HepG2 (cell line): Measurements from ENCODE around the gene ALK. TPM values are rescaled to one million over a fixed set of nuclear protein-coding genes. Genes with fewer than 3 reads are reported as not detected.

Experiments used
- ATAC-seq: fragments of 200-7000 bp; cut with Tn5 transposase; 3 replicates; pipeline ENCODE4 v1.9.1; 2020; ENCODE audit warnings: mild to moderate bottlenecking, moderate library complexity
- BruUV-seq: library from RNA; stranded (reverse); fragments of 400-500 nt; replicated peaks from 2 replicates; lab custom pipeline; 2021; lab: Mats Ljungman, UMichigan
- CTCF ChIA-PET: fragments of 300-600 bp; formaldehyde crosslinking; extraction: SDS; loops from one replicate; lab custom pipeline; 2021; ENCODE audit warnings: low total read pairs, inconsistent platforms, low intra/inter-chr PET ratio; lab: Yijun Ruan, JAX
- POLR2A ChIA-PET: fragments of 350-600 bp; sonication (Branson Sonifier 250); formaldehyde crosslinking; loops from one replicate; lab custom pipeline; 2020; ENCODE audit warnings: antibody characterized with exemption, inconsistent platforms; lab: Yijun Ruan, JAX
- DNase-seq: peaks from one replicate; pipeline ENCODE4 v3.0.0-alpha.2; 2015; ENCODE audit warnings: low spot score
- FAIRE-seq: peaks from 3 replicates; lab custom pipeline; 2011; peaks lifted over from hg19 to GRCh38; lab: Jason Lieb, UNC
- H2AFZ ChIP-seq: one replicate; pipeline ENCODE4 v1.6.1; 2011; ENCODE audit warnings: low read length, inconsistent platforms
- H3K27ac ChIP-seq: fragments of 300-600 bp; 3 replicates; pipeline ENCODE4 v1.8.0; 2011; ENCODE audit warnings: mixed run types, mild to moderate bottlenecking, mixed read lengths, low read length, inconsistent platforms; ENCODE audit not compliant: insufficient read depth; ENCODE audit errors: extremely low read length
- H3K27me3 ChIP-seq, 2 experiments: fragments of 200-600 bp in 1 of 2; 2 replicates in 1 of 2; 3 replicates in 1 of 2; pipeline versions ENCODE4 v1.6.0 to v1.8.0; 2011; ENCODE audit warnings: low read length in 2 of 2, mild to moderate bottlenecking in 2 of 2, moderate library complexity in 2 of 2, inconsistent platforms in 1 of 2; ENCODE audit not compliant: insufficient read depth in 2 of 2, control insufficient read depth in 1 of 2
- H3K36me3 ChIP-seq, 2 experiments: fragments of 200-600 bp in 1 of 2; replicated peaks in 1 of 2; 2 replicates in 1 of 2; 3 replicates in 1 of 2; pipeline versions ENCODE4 v1.5.1 to v1.8.0; 2011; ENCODE audit warnings: low read length in 2 of 2, inconsistent platforms in 1 of 2; ENCODE audit not compliant: insufficient read depth in 2 of 2, control insufficient read depth in 1 of 2
- H3K4me1 ChIP-seq: 2 replicates; pipeline ENCODE4 v1.5.1; 2012; ENCODE audit warnings: low read length, inconsistent platforms; ENCODE audit not compliant: insufficient read depth
- H3K4me2 ChIP-seq: 2 replicates; pipeline ENCODE4 v1.6.0; 2011; ENCODE audit warnings: low read depth, low read length, inconsistent platforms
- H3K4me3 ChIP-seq, 3 experiments: fragments of 200-600 bp in 1 of 3; sonication (generic), shearing (Covaris generic) in 1 of 3; replicated peaks in 1 of 3; 2 replicates each; pipeline ENCODE4 v1.5.1; 2011 to 2016; ENCODE audit warnings: low read length in 3 of 3, inconsistent platforms in 2 of 3, low read depth in 2 of 3, mild to moderate bottlenecking in 2 of 3, control low read depth in 1 of 3, mixed read lengths in 1 of 3; ENCODE audit not compliant: insufficient read depth in 1 of 3
- H3K79me2 ChIP-seq: one replicate; pipeline ENCODE4 v1.6.1; 2011; ENCODE audit warnings: low read length, inconsistent platforms; ENCODE audit not compliant: insufficient read depth
- H3K9ac ChIP-seq: 2 replicates; pipeline ENCODE4 v1.6.0; 2011; ENCODE audit warnings: mild to moderate bottlenecking, low read depth, low read length, inconsistent platforms; ENCODE audit not compliant: insufficient read depth
- H3K9me3 ChIP-seq: 2 replicates; pipeline ENCODE4 v1.5.1; 2012; ENCODE audit warnings: mild to moderate bottlenecking, low read length
- H4K20me1 ChIP-seq: 2 replicates; pipeline ENCODE4 v1.6.0; 2011; ENCODE audit warnings: inconsistent platforms, mild to moderate bottlenecking, low read length, moderate library complexity; ENCODE audit not compliant: insufficient read depth
- DR1 ChIP-seq: sonication (generic); formaldehyde crosslinking; IDR thresholded peaks from 2 replicates; pipeline ENCODE4 v1.8.0; 2021; ENCODE audit warnings: mild to moderate bottlenecking, missing genetic modification reagents, inconsistent platforms
- ELF4 ChIP-seq: sonication (generic); formaldehyde crosslinking; IDR thresholded peaks from 2 replicates; pipeline ENCODE4 v1.5.0; 2020; ENCODE audit warnings: missing genetic modification reagents, mild to moderate bottlenecking, moderate library complexity, borderline replicate concordance
- HDAC1 ChIP-seq: sonication (generic); formaldehyde crosslinking; IDR thresholded peaks from 2 replicates; pipeline ENCODE4 v1.5.1; 2020; ENCODE audit warnings: mild to moderate bottlenecking, missing genetic modification reagents
- MYPOP ChIP-seq: sonication (generic); formaldehyde crosslinking; IDR thresholded peaks from 2 replicates; pipeline ENCODE4 v1.8.1; 2023; ENCODE audit warnings: mild to moderate bottlenecking, moderate library complexity, missing genetic modification reagents
- NONO ChIP-seq, 2 experiments: fragments of 450-650 bp in 1 of 2; sonication (generic) in 1 of 2; formaldehyde crosslinking in 1 of 2; IDR thresholded peaks in 1 of 2; conservative IDR thresholded peaks in 1 of 2; 2 replicates each; pipeline versions ENCODE4 v1.6.1 to v1.8.0; 2017 to 2022; ENCODE audit warnings: mild to moderate bottlenecking in 1 of 2, missing genetic modification reagents in 1 of 2, moderate library complexity in 1 of 2
- SIX4 ChIP-seq: sonication (generic); formaldehyde crosslinking; IDR thresholded peaks from 2 replicates; pipeline ENCODE4 v1.4.0; 2020; ENCODE audit warnings: missing genetic modification reagents
- TAF1 ChIP-seq: sonication (generic); formaldehyde crosslinking; IDR thresholded peaks from 2 replicates; pipeline ENCODE4 v1.4.0; 2020; ENCODE audit warnings: missing genetic modification reagents
- TAF15 ChIP-seq: fragments of 200-400 bp; formaldehyde crosslinking; IDR thresholded peaks from one replicate; pipeline ENCODE4 v1.6.1; 2018; ENCODE audit warnings: mild to moderate bottlenecking, low read depth, low read length; ENCODE audit not compliant: poor library complexity, severe bottlenecking
- ZBTB20 ChIP-seq: sonication (generic); formaldehyde crosslinking; IDR thresholded peaks from 2 replicates; pipeline ENCODE4 v1.8.1; 2023; ENCODE audit warnings: missing genetic modification reagents, low read depth, mild to moderate bottlenecking, borderline replicate concordance
- ZNF124 ChIP-seq: sonication (generic); formaldehyde crosslinking; IDR thresholded peaks from 2 replicates; pipeline ENCODE4 v1.4.0; 2020; ENCODE audit warnings: missing genetic modification reagents
- ZNF17 ChIP-seq: sonication (generic); formaldehyde crosslinking; IDR thresholded peaks from 2 replicates; pipeline ENCODE4 v1.5.0; 2020; ENCODE audit warnings: mild to moderate bottlenecking, missing genetic modification reagents
- ZNF232 ChIP-seq: sonication (generic); formaldehyde crosslinking; IDR thresholded peaks from 2 replicates; pipeline ENCODE4 v1.4.0; 2020; ENCODE audit warnings: missing genetic modification reagents, borderline replicate concordance
- ZNF367 ChIP-seq: sonication (generic); formaldehyde crosslinking; IDR thresholded peaks from 2 replicates; pipeline ENCODE4 v1.4.0; 2020; ENCODE audit warnings: missing genetic modification reagents, borderline replicate concordance
- ZNF446 ChIP-seq: sonication (generic); formaldehyde crosslinking; IDR thresholded peaks from 2 replicates; pipeline ENCODE4 v1.5.0; 2020; ENCODE audit warnings: mild to moderate bottlenecking, missing genetic modification reagents
- ZNF598 ChIP-seq: sonication (generic); formaldehyde crosslinking; IDR thresholded peaks from 2 replicates; pipeline ENCODE4 v1.5.1; 2020; ENCODE audit warnings: mild to moderate bottlenecking, missing genetic modification reagents, borderline replicate concordance
- ZNF615 ChIP-seq: sonication (generic); formaldehyde crosslinking; IDR thresholded peaks from 2 replicates; pipeline ENCODE4 v1.5.0; 2020; ENCODE audit warnings: mild to moderate bottlenecking, missing genetic modification reagents, borderline replicate concordance
- ZNF816 ChIP-seq: sonication (generic); formaldehyde crosslinking; IDR thresholded peaks from 2 replicates; pipeline ENCODE4 v1.8.0; 2022; ENCODE audit warnings: missing genetic modification reagents, mild to moderate bottlenecking, borderline replicate concordance
- ZXDC ChIP-seq: sonication (generic); formaldehyde crosslinking; IDR thresholded peaks from 2 replicates; pipeline ENCODE4 v1.5.0; 2020; ENCODE audit warnings: mild to moderate bottlenecking, missing genetic modification reagents
- WGBS: methylation state at CpG from one replicate; pipeline ENCODE4 v1.1.6; 2017; ENCODE audit warnings: low lambda C conversion rate; 5-methylcytosine and 5-hydroxymethylcytosine counted together
- in situ Hi-C: cut with HindIII; loops from 2 replicates; pipeline ENCODE4 v1.10.0; 2017; ENCODE audit warnings: low pct_unique_long_range_greater_than_20kb; ENCODE audit not compliant: extremely low pct_ligation_motif_present
- intact Hi-C: fragments of 100-400 bp; cut with micrococcal nuclease; formaldehyde crosslinking; loops from one replicate; pipeline ENCODE4 v1.10.0; 2022; ENCODE audit not compliant: unreplicated experiment
- polyA plus RNA-seq, 8 experiments: library from polyadenylated mRNA; depleted of rRNA in 3 of 8; stranded (reverse) in 7 of 8; unstranded in 1 of 8; fragments of >200 nt; fragmentation: Illumina TruSeq in 4 of 8; extraction: Trizol in 4 of 8; gene quantifications; 2 replicates each; pipeline versions ENCODE4 v1.2.1 to v1.2.3, GENCODE V29; 2011 to 2016; ENCODE audit warnings: low read depth in 4 of 8, missing spikeins in 1 of 8, mixed read lengths in 1 of 8; ENCODE audit not compliant: insufficient read depth in 1 of 8
- total RNA-seq, 5 experiments: library from RNA; depleted of rRNA; stranded (reverse); fragments of >200 nt; fragmentation: Illumina TruSeq; extraction: Trizol; gene quantifications; 2 replicates each; pipeline ENCODE4 v1.2.3, GENCODE V29; 2016; ENCODE audit warnings: low read depth in 1 of 5
- TF ChIP-seq, protein P1 (sequence below): IDR thresholded peaks from 2 replicates; pipeline ENCODE4 v1.6.1; 2016; ENCODE audit warnings: low read depth, control low read depth

ALK gene
- total and polyA plus RNA-seq, 2 of the 13 experiments (the other 11 are each of a cell fraction or from before 2014, with no cell fraction given) = not detected

GRCh38 chr2:29372185-29372584 lies 549.2 kb downstream of the ALK start:
- POLR2A ChIA-PET = no interaction called here
- ATAC-seq = no peak
- no peak overlapping the region for H3K27ac ChIP-seq
- no TSS peak for BruUV-seq
- H3K9me3 ChIP-seq = no peaks in the 10 kb centered on the region
- no peak for FAIRE-seq
- no peak overlapping the region for H2AFZ ChIP-seq
- TF ChIP-seq TAF15 = no peak
- no peak for TF ChIP-seq DR1 (CRISPR knock-in tag)
- TF ChIP-seq ZBTB20 (CRISPR knock-in tag) = no peak
- no peak for TF ChIP-seq TAF1 (CRISPR knock-in tag)
- TF ChIP-seq, protein P1, sequence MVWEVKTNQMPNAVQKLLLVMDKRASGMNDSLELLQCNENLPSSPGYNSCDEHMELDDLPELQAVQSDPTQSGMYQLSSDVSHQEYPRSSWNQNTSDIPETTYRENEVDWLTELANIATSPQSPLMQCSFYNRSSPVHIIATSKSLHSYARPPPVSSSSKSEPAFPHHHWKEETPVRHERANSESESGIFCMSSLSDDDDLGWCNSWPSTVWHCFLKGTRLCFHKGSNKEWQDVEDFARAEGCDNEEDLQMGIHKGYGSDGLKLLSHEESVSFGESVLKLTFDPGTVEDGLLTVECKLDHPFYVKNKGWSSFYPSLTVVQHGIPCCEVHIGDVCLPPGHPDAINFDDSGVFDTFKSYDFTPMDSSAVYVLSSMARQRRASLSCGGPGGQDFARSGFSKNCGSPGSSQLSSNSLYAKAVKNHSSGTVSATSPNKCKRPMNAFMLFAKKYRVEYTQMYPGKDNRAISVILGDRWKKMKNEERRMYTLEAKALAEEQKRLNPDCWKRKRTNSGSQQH (CRISPR knock-in tag) = no peak
- TF ChIP-seq SIX4 = no peak
- TF ChIP-seq ZXDC = no peak
- TF ChIP-seq ZNF446 = no peak
- no peak for TF ChIP-seq HDAC1 (CRISPR knock-in tag)
- TF ChIP-seq ZNF232 (CRISPR knock-in tag) = no peak
- TF ChIP-seq ZNF17 (CRISPR knock-in tag) = no peak
- no peak for TF ChIP-seq ZNF367 (CRISPR knock-in tag)
- TF ChIP-seq ZNF615 (CRISPR knock-in tag) = no peak
- no peak for TF ChIP-seq ZNF816
- TF ChIP-seq ZNF124 (CRISPR knock-in tag) = no peak
- TF ChIP-seq ELF4 (CRISPR knock-in tag) = no peak
- TF ChIP-seq ZNF598 (CRISPR knock-in tag) = no peak
- TF ChIP-seq NONO (IDR thresholded peaks at IDR 0.05) = no peak
- TF ChIP-seq NONO (CRISPR knock-in tag; conservative IDR thresholded peaks at IDR 0.05) = no peak
- no peak for TF ChIP-seq MYPOP (CRISPR knock-in tag)
- H3K79me2 ChIP-seq = no peaks in the 10 kb centered on the region
- CTCF ChIA-PET = no interaction called here
- 3% methylated on average over 2 of the region's 2 CpGs for WGBS
- in situ Hi-C loops = no loop called here
- H3K4me3 ChIP-seq = no peak overlapping the region
- peaks cover 1 to 6% of the 10 kb centered on the region in 2 experiments; a peak in 1 of 5 replicates for H3K27me3 ChIP-seq
- DNase-seq = no peak
- no peak overlapping the region for H3K4me2 ChIP-seq
- H4K20me1 ChIP-seq = no peaks in the 10 kb centered on the region
- H3K36me3 ChIP-seq = no peaks in the 10 kb centered on the region
- no peak overlapping the region for H3K9ac ChIP-seq
- intact Hi-C loops = no loop called here
- H3K4me1 ChIP-seq = no peaks in the 10 kb centered on the region
